ENCODE data around the gene OR13C2. TPM values are rescaled to one million over a fixed set of nuclear protein-coding genes. Genes with fewer than 3 reads are reported as not detected.
"Not testable (repeated sequence)": the region's sequence is repeated elsewhere in the genome, so short reads cannot be mapped to it uniquely, and the experiment has no call there.

The OR13C2 gene
- not detected for polyA plus RNA-seq

- H3K9me3 Mint-ChIP-seq = not testable (repeated sequence)
Measured at GRCh38 chr9:104605527-104605926, at the start of gene OR13C2. OR13C2 (minus strand) TSS chr9:104605627; CDS start chr9:104605627, 0 bp downstream.

GRCh38 chr9:104635456-104635855, 30.0 kb upstream of the OR13C2 start:
- H3K4me1 Mint-ChIP-seq = no peaks in the 10 kb centered on the region
- no peak overlapping the region for H3K4me3 Mint-ChIP-seq
- H3K36me3 Mint-ChIP-seq = peaks cover 0 to 3% (median 0%) of the 10 kb centered on the region in 3 donors
- no peak overlapping the region for H3K27ac Mint-ChIP-seq
- peaks cover 6 to 43% (median 19%) of the 10 kb centered on the region in 6 donors for H3K9me3 Mint-ChIP-seq
- peaks cover 0 to 1% (median 0%) of the 10 kb centered on the region in 3 donors for H3K27me3 Mint-ChIP-seq (ENCODE audit: low read depth in 3 of 3)
- no peak for DNase-seq

More at GRCh38 chr9:104605527-104605926, at the start of gene OR13C2:
- not testable (repeated sequence) for DNase-seq; H3K4me1 Mint-ChIP-seq; H3K36me3 Mint-ChIP-seq; H3K4me3 Mint-ChIP-seq; H3K27me3 Mint-ChIP-seq (ENCODE audit: low read depth in 3 of 3); H3K27ac Mint-ChIP-seq

- no peak for DNase-seq
- Mint-ChIP-seq H3K27ac (no peak overlapping the region), H3K27me3 (ENCODE audit: low read depth in 3 of 3) (peaks cover 0 to 1% (median 0%) of the 10 kb centered on the region in 3 donors), H3K36me3 (peaks cover 0 to 3% (median 0%) of the 10 kb centered on the region in 3 donors), H3K4me1 (no peaks in the 10 kb centered on the region), H3K4me3 (no peak overlapping the region), H3K9me3 (peaks cover 6 to 32% (median 14%) of the 10 kb centered on the region in 6 donors)
Measured at GRCh38 chr9:104633976-104634520, 28.6 kb upstream of the OR13C2 start.

GRCh38 chr9:104625964-104626363, 20.5 kb upstream of the OR13C2 start:
- not testable (repeated sequence) for H3K4me3 Mint-ChIP-seq; DNase-seq; H3K36me3 Mint-ChIP-seq; H3K27me3 Mint-ChIP-seq (ENCODE audit: low read depth in 3 of 3); H3K4me1 Mint-ChIP-seq; H3K27ac Mint-ChIP-seq
- H3K9me3 Mint-ChIP-seq = peaks cover 2 to 27% (median 6%) of the 10 kb centered on the region in 6 donors

GRCh38 chr9:104618104-104618503, 12.7 kb upstream of the OR13C2 start, which contains the start of gene OR13C9:
OR13C9 (minus strand) TSS chr9:104618204; CDS start chr9:104618204, 0 bp downstream.
- DNase-seq = no peak
- Mint-ChIP-seq H3K36me3 (no peaks in the 10 kb centered on the region), H3K9me3 (peaks cover 0 to 27% (median 7%) of the 10 kb centered on the region in 6 donors), H3K27me3 (ENCODE audit: low read depth in 3 of 3) (no peaks in the 10 kb centered on the region), H3K27ac (no peak within 1 kb of the TSS), H3K4me1 (no peaks in the 10 kb centered on the region), H3K4me3 (no peak within 1 kb of the TSS)

GRCh38 chr9:104617418-104617817, 12.0 kb upstream of the OR13C2 start:
- Mint-ChIP-seq H3K4me3 (no peak overlapping the region), H3K27ac (no peak overlapping the region), H3K9me3 (peaks cover 0 to 26% (median 6%) of the 10 kb centered on the region in 6 donors), H3K36me3 (no peaks in the 10 kb centered on the region), H3K4me1 (no peaks in the 10 kb centered on the region), H3K27me3 (ENCODE audit: low read depth in 3 of 3) (no peaks in the 10 kb centered on the region)
- no peak for DNase-seq

GRCh38 chr9:104611213-104611612, 5.8 kb upstream of the OR13C2 start:
- DNase-seq = no peak
- Mint-ChIP-seq H3K36me3 (no peaks in the 10 kb centered on the region), H3K9me3 (peaks cover 0 to 7% (median 3%) of the 10 kb centered on the region in 6 donors), H3K4me3 (no peak overlapping the region), H3K27me3 (ENCODE audit: low read depth in 3 of 3) (no peaks in the 10 kb centered on the region), H3K27ac (no peak overlapping the region), H3K4me1 (no peaks in the 10 kb centered on the region)

GRCh38 chr9:104608336-104608735, 2.9 kb upstream of the OR13C2 start:
- Mint-ChIP-seq H3K36me3 (no peaks in the 10 kb centered on the region), H3K9me3 (peaks cover 0 to 4% (median 1%) of the 10 kb centered on the region in 6 donors), H3K4me1 (no peaks in the 10 kb centered on the region), H3K4me3 (no peak overlapping the region), H3K27me3 (ENCODE audit: low read depth in 3 of 3) (no peaks in the 10 kb centered on the region), H3K27ac (no peak overlapping the region)
- DNase-seq = no peak

GRCh38 chr9:104606152-104606551, 725 bp upstream of the OR13C2 start:
- H3K27me3 Mint-ChIP-seq (ENCODE audit: low read depth in 3 of 3) = no peaks in the 10 kb centered on the region

GRCh38 chr9:104604801-104605200, 626 bp downstream of the OR13C2 start:
- no peak overlapping the region for H3K27ac Mint-ChIP-seq
- no peak overlapping the region for H3K4me3 Mint-ChIP-seq
- no peaks in the 10 kb centered on the region for H3K36me3 Mint-ChIP-seq
- no peaks in the 10 kb centered on the region for H3K4me1 Mint-ChIP-seq
- peaks cover 0 to 3% (median 0%) of the 10 kb centered on the region in 6 donors for H3K9me3 Mint-ChIP-seq
- H3K27me3 Mint-ChIP-seq (ENCODE audit: low read depth in 3 of 3) = no peaks in the 10 kb centered on the region
- no peak for DNase-seq

More at GRCh38 chr9:104606152-104606551, 725 bp upstream of the OR13C2 start:
- H3K4me3 Mint-ChIP-seq = no peak overlapping the region
- H3K9me3 Mint-ChIP-seq = peaks cover 0 to 4% (median 0%) of the 10 kb centered on the region in 6 donors
- H3K36me3 Mint-ChIP-seq = no peaks in the 10 kb centered on the region
- H3K4me1 Mint-ChIP-seq = no peaks in the 10 kb centered on the region
- no peak overlapping the region for H3K27ac Mint-ChIP-seq
- no peak for DNase-seq

- not testable (repeated sequence) for H3K4me3 Mint-ChIP-seq; H3K4me1 Mint-ChIP-seq; H3K27ac Mint-ChIP-seq; H3K27me3 Mint-ChIP-seq (ENCODE audit: low read depth in 3 of 3); H3K36me3 Mint-ChIP-seq; DNase-seq
- H3K9me3 Mint-ChIP-seq = peaks cover 0 to 13% (median 2%) of the 10 kb centered on the region in 6 donors
Measured at GRCh38 chr9:104599313-104599712, 6.1 kb downstream of the OR13C2 start, which contains the start of gene OR13C5. OR13C5 (minus strand) TSS chr9:104599413; CDS start chr9:104599413, 0 bp downstream.

- H3K36me3 Mint-ChIP-seq; H3K27ac Mint-ChIP-seq; H3K27me3 Mint-ChIP-seq (ENCODE audit: low read depth in 3 of 3); DNase-seq; H3K4me3 Mint-ChIP-seq; H3K4me1 Mint-ChIP-seq: not testable (repeated sequence)
- peaks cover 0 to 13% (median 2%) of the 10 kb centered on the region in 6 donors for H3K9me3 Mint-ChIP-seq
Measured at GRCh38 chr9:104598749-104599148, 6.7 kb downstream of the OR13C2 start.

- Mint-ChIP-seq H3K36me3 (peaks cover 0 to 7% (median 0%) of the 10 kb centered on the region in 3 donors), H3K4me3 (no peak overlapping the region), H3K4me1 (no peaks in the 10 kb centered on the region), H3K27me3 (ENCODE audit: low read depth in 3 of 3) (peaks cover 0 to 6% (median 0%) of the 10 kb centered on the region in 3 donors), H3K9me3 (peaks cover 0 to 19% (median 4%) of the 10 kb centered on the region in 6 donors), H3K27ac (no peak overlapping the region)
- DNase-seq = no peak
Measured at GRCh38 chr9:104589626-104590025, 15.8 kb downstream of the OR13C2 start.

- peaks cover 0 to 3% (median 0%) of the 10 kb centered on the region in 3 donors for H3K27me3 Mint-ChIP-seq (ENCODE audit: low read depth in 3 of 3)
- H3K4me1 Mint-ChIP-seq = no peaks in the 10 kb centered on the region
- H3K36me3 Mint-ChIP-seq = no peaks in the 10 kb centered on the region
- no peak overlapping the region for H3K4me3 Mint-ChIP-seq
- no peak overlapping the region for H3K27ac Mint-ChIP-seq
- H3K9me3 Mint-ChIP-seq = peaks cover 0 to 8% (median 4%) of the 10 kb centered on the region in 6 donors
- no peak for DNase-seq
Measured at GRCh38 chr9:104586496-104587180, 18.8 kb downstream of the OR13C2 start.

Data from immature natural killer cell (primary cell).